K562 (cell line): Measurements from ENCODE around the gene HECW1. TPM values are rescaled to one million over a fixed set of nuclear protein-coding genes. Genes with fewer than 3 reads are reported as not detected.

Experiments used
- ATAC-seq: fragments of 200-7000 bp; cut with Tn5 transposase; 3 replicates; pipeline ENCODE4 v1.9.1; 2020; ENCODE audit warnings: moderate library complexity
- BruUV-seq: library from RNA; stranded (reverse); fragments of 400-500 nt; replicated peaks from 2 replicates; lab custom pipeline; 2021; lab: Mats Ljungman, UMichigan
- CTCF ChIA-PET: fragments of 300-600 bp; formaldehyde crosslinking; extraction: SDS; loops from one replicate; lab custom pipeline; 2021; ENCODE audit warnings: low intra/inter-chr PET ratio; lab: Yijun Ruan, JAX
- POLR2A ChIA-PET: fragments of 300-600, 350-650 bp; sonication (Branson Sonifier 250); formaldehyde crosslinking; extraction: SDS; loops from one replicate; lab custom pipeline; 2021; ENCODE audit warnings: antibody characterized with exemption, inconsistent platforms; lab: Yijun Ruan, JAX
- DNase-seq, 4 experiments: peaks; one replicate each; pipeline versions ENCODE4 v3.0.0 to v3.0.0-alpha.2; 2011 to 2018; ENCODE audit warnings: low spot score in 3 of 4, mixed read lengths in 3 of 4; ENCODE audit errors: extremely low read depth in 1 of 4
- FAIRE-seq: peaks from 2 replicates; lab custom pipeline; 2011; peaks lifted over from hg19 to GRCh38; lab: Jason Lieb, UNC
- H2AFZ ChIP-seq: 2 replicates; pipeline ENCODE4 v1.6.0; 2011; ENCODE audit warnings: low read depth, low read length, control low read depth, inconsistent platforms
- H3K27ac ChIP-seq: fragments of 200-600 bp; 3 replicates; pipeline ENCODE4 v1.8.0; 2011; ENCODE audit warnings: low read depth, mild to moderate bottlenecking, control low read depth, inconsistent platforms, low read length, moderate library complexity, mixed read lengths; ENCODE audit errors: extremely low read depth
- H3K27me3 ChIP-seq, 2 experiments: fragments of 300-600 bp in 1 of 2; 2 replicates in 1 of 2; 3 replicates in 1 of 2; pipeline versions ENCODE4 v1.6.0 to v1.8.0; 2011; ENCODE audit warnings: inconsistent platforms in 2 of 2, low read length in 2 of 2, mild to moderate bottlenecking in 1 of 2, mixed read lengths in 1 of 2, moderate library complexity in 1 of 2; ENCODE audit not compliant: control insufficient read depth in 2 of 2, insufficient read depth in 2 of 2
- H3K36me3 ChIP-seq: fragments of 300-600 bp; 3 replicates; pipeline ENCODE4 v1.8.0; 2011; ENCODE audit warnings: mild to moderate bottlenecking, low read length, inconsistent platforms; ENCODE audit not compliant: control insufficient read depth, insufficient read depth
- H3K4me1 ChIP-seq, 2 experiments: fragments of 200-600 bp in 1 of 2; replicated peaks in 1 of 2; 2 replicates in 1 of 2; 3 replicates in 1 of 2; pipeline versions ENCODE4 v1.5.1 to v1.8.0; 2011; ENCODE audit warnings: inconsistent platforms in 2 of 2, low read length in 2 of 2, mild to moderate bottlenecking in 1 of 2, mixed read lengths in 1 of 2, moderate library complexity in 1 of 2; ENCODE audit not compliant: control insufficient read depth in 2 of 2, insufficient read depth in 2 of 2
- H3K4me2 ChIP-seq: 2 replicates; pipeline ENCODE4 v1.6.1; 2011; ENCODE audit warnings: low read length, control low read depth, inconsistent platforms, mixed read lengths; ENCODE audit not compliant: insufficient read depth
- H3K4me3 ChIP-seq: fragments of 200-600 bp; sonication (generic), shearing (Covaris generic); 2 replicates; pipeline ENCODE4 v1.5.1; 2016; ENCODE audit warnings: control low read depth, inconsistent platforms
- H3K79me2 ChIP-seq: fragments of 200-600 bp; 3 replicates; pipeline ENCODE4 v1.8.0; 2011; ENCODE audit warnings: low read length, inconsistent platforms; ENCODE audit not compliant: control insufficient read depth, insufficient read depth
- H3K9ac ChIP-seq, 2 experiments: 2 replicates each; pipeline versions ENCODE4 v1.6.0 to v1.6.1; 2011; ENCODE audit warnings: low read depth in 2 of 2, low read length in 2 of 2, control low read depth in 1 of 2, inconsistent platforms in 1 of 2, mild to moderate bottlenecking in 1 of 2, mixed read lengths in 1 of 2; ENCODE audit not compliant: insufficient read depth in 1 of 2
- H3K9me1 ChIP-seq: one replicate; pipeline ENCODE4 v1.6.0; 2011; ENCODE audit warnings: inconsistent platforms, mild to moderate bottlenecking, low read length, moderate library complexity; ENCODE audit not compliant: control insufficient read depth, insufficient read depth
- H3K9me3 ChIP-seq: replicated peaks from 2 replicates; pipeline ENCODE4 v1.5.1; 2011; ENCODE audit warnings: low read depth, low read length, inconsistent platforms; ENCODE audit not compliant: control insufficient read depth, insufficient read depth
- H4K20me1 ChIP-seq: replicated peaks from 2 replicates; pipeline ENCODE4 v1.6.1; 2011; ENCODE audit warnings: low read length, inconsistent platforms, mixed read lengths; ENCODE audit not compliant: control insufficient read depth, insufficient read depth
- L3MBTL2 ChIP-seq: fragments of 450-650 bp; IDR thresholded peaks from 2 replicates; pipeline ENCODE4 v1.6.1; 2016; ENCODE audit warnings: mild to moderate bottlenecking, moderate library complexity
- NR2C1 ChIP-seq, 2 experiments: fragments of 450-650 bp; IDR thresholded peaks; 2 replicates each; pipeline ENCODE4 v1.6.1; 2017; ENCODE audit warnings: mild to moderate bottlenecking in 2 of 2, antibody characterized with exemption in 1 of 2, inconsistent platforms in 1 of 2, missing compliant biosample characterization in 1 of 2, missing genetic modification characterization in 1 of 2
- RNF219 ChIP-seq: fragments of 250-450 bp; sonication (Bioruptor Pico); IDR thresholded peaks from 2 replicates; pipeline ENCODE4 v1.5.0; 2022; ENCODE audit warnings: mild to moderate bottlenecking
- SMC3 ChIP-seq: conservative IDR thresholded peaks from 2 replicates; pipeline ENCODE4 v1.6.1; 2011; ENCODE audit warnings: low read depth, low read length, improper control_type of control experiment; ENCODE audit not compliant: insufficient read depth
- TARDBP ChIP-seq: fragments of 450-650 bp; IDR thresholded peaks from 2 replicates; pipeline ENCODE4 v1.6.1; 2016
- ZKSCAN3 ChIP-seq: fragments of 250-450 bp; sonication (Bioruptor Pico); IDR thresholded peaks from 2 replicates; pipeline ENCODE4 v1.4.0; 2020
- WGBS: fragments of 100-300 bp; shearing (Covaris generic); methylation state at CpG from one replicate; pipeline ENCODE4 v1.1.6; 2016; ENCODE audit warnings: low coverage, mixed read lengths; ENCODE audit not compliant: insufficient coverage; ENCODE audit errors: missing lambda C conversion rate; 5-methylcytosine and 5-hydroxymethylcytosine counted together
- in situ Hi-C: fragments of 300-500 bp; cut with MboI; formaldehyde crosslinking; loops from 4 replicates; pipeline ENCODE4 v1.15.0; 2018; ENCODE audit warnings: inconsistent platforms, mixed read lengths
- intact Hi-C: fragments of 100-400 bp; cut with micrococcal nuclease; formaldehyde crosslinking; loops from 2 replicates; pipeline ENCODE4 v1.14.2; 2022
- polyA plus RNA-seq, 8 experiments: library from polyadenylated mRNA; depleted of rRNA in 4 of 8; stranded (reverse) in 5 of 8; unstranded in 3 of 8; fragments of >200 nt; fragmentation: Nextera tagmentation in 2 of 8; fragmentation: Illumina TruSeq in 1 of 8; extraction: Ambion mirVana in 2 of 8; extraction: Trizol in 1 of 8; gene quantifications; 2 replicates each; pipeline versions ENCODE4 v1.2.1 to v1.2.3, GENCODE V29; 2011 to 2014; ENCODE audit warnings: inconsistent platforms in 1 of 8, missing spikeins in 1 of 8
- total RNA-seq, 7 experiments: library from RNA; depleted of rRNA in 6 of 7; stranded (reverse); fragments of >200 nt in 6 of 7; fragmentation: Illumina TruSeq in 2 of 7; extraction: Trizol in 2 of 7; gene quantifications; 2 replicates each; pipeline versions ENCODE4 v1.2.1 to v1.2.3, GENCODE V29; 2011 to 2021; ENCODE audit warnings: low replicate concordance in 1 of 7

Gene HECW1
- total and polyA plus RNA-seq, 9 of the 15 experiments (the other 6 are each of a cell fraction or from before 2014, with no cell fraction given): 0.07 to 0.31 (median 0.13) TPM; not detected in 4

- no TSS peak for BruUV-seq
- peaks cover 4% of the 10 kb centered on the region; the same call in 1 of the 2 replicates for H3K9me3 ChIP-seq
- no peaks in the 10 kb centered on the region for H3K79me2 ChIP-seq
- POLR2A ChIA-PET: no interaction called here
- ATAC-seq: no peak
- WGBS: 4% methylated on average over 2 of the region's 2 CpGs
- no peaks in the 10 kb centered on the region for H3K9me1 ChIP-seq
- H3K4me1 ChIP-seq: no peaks in the 10 kb centered on the region
- no peak for FAIRE-seq
- TF ChIP-seq SMC3 (no peak), RNF219 (no peak), ZKSCAN3 (no peak), NR2C1 (IDR thresholded peaks at IDR 0.05) (no peak), NR2C1 (tag; IDR thresholded peaks at IDR 0.05) (no peak), TARDBP (no peak), L3MBTL2 (no peak)
- H3K9ac ChIP-seq: no peak overlapping the region
- DNase-seq: no peak
- H3K4me3 ChIP-seq: no peak overlapping the region
- no peak overlapping the region for H3K27ac ChIP-seq
- H2AFZ ChIP-seq: no peak overlapping the region
- no peaks in the 10 kb centered on the region for H3K36me3 ChIP-seq
- in situ Hi-C loops: no loop called here
- peaks cover 0 to 12% of the 10 kb centered on the region in 2 experiments; a peak in 2 of 5 replicates for H3K27me3 ChIP-seq
- intact Hi-C loops: loop anchor here (10.0 kb wide), 1 partner anchor 145 kb away; no protein-coding TSS in a partner anchor
- H3K4me2 ChIP-seq: no peak overlapping the region
- CTCF ChIA-PET: no interaction called here
- H4K20me1 ChIP-seq: no peaks in the 10 kb centered on the region
These were observed 177.4 kb downstream of the HECW1 start for GRCh38 chr7:43289826-43290225.
